Bronchial epithelial cell (primary cell): ENCODE results near the gene VWDE. TPM values are rescaled to one million over a fixed set of nuclear protein-coding genes. Genes with fewer than 3 reads are reported as not detected.

ENCODE experiments used
- DNase-seq: peaks from one replicate; pipeline ENCODE4 v3.0.0-alpha.2; 2010; ENCODE audit warnings: low read depth
- FAIRE-seq: peaks from 2 replicates; lab custom pipeline; 2011; peaks lifted over from hg19 to GRCh38; lab: Jason Lieb, UNC
- H3K27me3 ChIP-seq: 2 replicates; pipeline ENCODE4 v1.5.1; 2011; ENCODE audit warnings: low read length; ENCODE audit not compliant: control insufficient read depth, insufficient read depth
- H3K36me3 ChIP-seq: 2 replicates; pipeline ENCODE4 v1.5.1; 2011; ENCODE audit warnings: low read length; ENCODE audit not compliant: control insufficient read depth, insufficient read depth
- H3K4me3 ChIP-seq: 2 replicates; pipeline ENCODE4 v1.5.1; 2011; ENCODE audit warnings: mild to moderate bottlenecking, low read depth, low read length, control low read depth
- total RNA-seq: library from RNA; depleted of rRNA; stranded (reverse); fragments of >200 nt; gene quantifications from 2 replicates; pipeline ENCODE4 v1.2.1, GENCODE V29; 2014
- TF ChIP-seq, protein P1 (sequence below): IDR thresholded peaks from 2 replicates; pipeline ENCODE4 v1.5.1; 2011; ENCODE audit warnings: mild to moderate bottlenecking, moderate library complexity, low read length, control low read depth, inconsistent platforms; ENCODE audit not compliant: insufficient read depth, severe bottlenecking

VWDE gene
- total RNA-seq, 1 donor from 2014 or later, result 1.1 TPM

DNA sequence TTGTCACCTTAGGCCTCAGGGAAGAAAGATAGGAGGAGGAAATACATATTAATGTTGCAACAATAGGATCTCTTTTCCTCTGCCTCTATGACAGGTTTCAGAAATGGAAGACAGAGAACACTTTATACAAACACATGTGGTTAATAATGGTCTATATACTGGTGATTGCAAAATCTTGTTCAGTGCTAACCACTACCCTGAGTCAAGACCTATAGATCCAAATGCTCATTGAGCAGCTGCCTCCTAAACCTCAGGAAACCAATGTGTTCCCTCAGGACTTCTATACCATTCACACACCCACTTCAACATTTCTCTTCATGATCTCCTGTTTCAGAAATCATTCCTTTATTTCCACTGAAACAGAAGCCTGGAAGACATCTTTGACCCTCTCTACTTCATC, 32.5 kb upstream of the VWDE start:
- DNase-seq (no peak), FAIRE-seq (no peak)
- Histone ChIP-seq H3K36me3 (no peaks in the 10 kb centered on the region), H3K27me3 (no peaks in the 10 kb centered on the region), H3K4me3 (no peak overlapping the region)
- TF ChIP-seq, protein P1, sequence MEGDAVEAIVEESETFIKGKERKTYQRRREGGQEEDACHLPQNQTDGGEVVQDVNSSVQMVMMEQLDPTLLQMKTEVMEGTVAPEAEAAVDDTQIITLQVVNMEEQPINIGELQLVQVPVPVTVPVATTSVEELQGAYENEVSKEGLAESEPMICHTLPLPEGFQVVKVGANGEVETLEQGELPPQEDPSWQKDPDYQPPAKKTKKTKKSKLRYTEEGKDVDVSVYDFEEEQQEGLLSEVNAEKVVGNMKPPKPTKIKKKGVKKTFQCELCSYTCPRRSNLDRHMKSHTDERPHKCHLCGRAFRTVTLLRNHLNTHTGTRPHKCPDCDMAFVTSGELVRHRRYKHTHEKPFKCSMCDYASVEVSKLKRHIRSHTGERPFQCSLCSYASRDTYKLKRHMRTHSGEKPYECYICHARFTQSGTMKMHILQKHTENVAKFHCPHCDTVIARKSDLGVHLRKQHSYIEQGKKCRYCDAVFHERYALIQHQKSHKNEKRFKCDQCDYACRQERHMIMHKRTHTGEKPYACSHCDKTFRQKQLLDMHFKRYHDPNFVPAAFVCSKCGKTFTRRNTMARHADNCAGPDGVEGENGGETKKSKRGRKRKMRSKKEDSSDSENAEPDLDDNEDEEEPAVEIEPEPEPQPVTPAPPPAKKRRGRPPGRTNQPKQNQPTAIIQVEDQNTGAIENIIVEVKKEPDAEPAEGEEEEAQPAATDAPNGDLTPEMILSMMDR, result no peak

DNA sequence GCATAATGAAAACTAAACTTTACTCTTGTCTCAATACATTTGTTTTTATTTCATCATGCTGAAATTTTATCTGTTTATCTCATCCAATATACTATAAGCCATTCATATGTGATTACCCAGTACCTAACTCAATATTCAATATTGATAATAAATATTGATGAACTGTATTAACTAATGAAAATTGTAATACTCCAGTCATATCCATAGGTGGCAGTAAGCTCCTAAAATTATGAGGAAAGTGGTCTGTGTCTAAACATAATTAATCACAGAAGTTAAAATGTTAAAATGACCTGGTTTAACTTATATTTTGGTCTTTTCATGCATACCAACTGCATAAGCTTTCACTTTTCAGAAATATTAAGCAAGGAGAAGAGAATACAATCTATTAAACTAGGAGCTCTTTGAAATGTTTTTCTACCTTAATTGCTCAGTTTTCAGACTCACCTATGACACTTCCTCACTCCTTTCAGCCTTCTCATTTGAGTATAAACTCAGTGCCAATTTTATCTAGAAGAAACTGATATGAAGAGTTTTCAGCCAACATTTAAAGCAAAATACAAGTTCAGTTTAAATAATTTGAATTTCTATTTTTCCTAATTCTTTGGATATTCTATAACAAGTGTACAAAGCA, 30.5 kb upstream of the VWDE start:
- no peaks in the 10 kb centered on the region for H3K36me3 ChIP-seq
- H3K27me3 ChIP-seq, result no peaks in the 10 kb centered on the region
- no peak overlapping the region for H3K4me3 ChIP-seq
- FAIRE-seq (no peak), DNase-seq (no peak)
- TF ChIP-seq, protein P1, result peak; percentile 4

DNA sequence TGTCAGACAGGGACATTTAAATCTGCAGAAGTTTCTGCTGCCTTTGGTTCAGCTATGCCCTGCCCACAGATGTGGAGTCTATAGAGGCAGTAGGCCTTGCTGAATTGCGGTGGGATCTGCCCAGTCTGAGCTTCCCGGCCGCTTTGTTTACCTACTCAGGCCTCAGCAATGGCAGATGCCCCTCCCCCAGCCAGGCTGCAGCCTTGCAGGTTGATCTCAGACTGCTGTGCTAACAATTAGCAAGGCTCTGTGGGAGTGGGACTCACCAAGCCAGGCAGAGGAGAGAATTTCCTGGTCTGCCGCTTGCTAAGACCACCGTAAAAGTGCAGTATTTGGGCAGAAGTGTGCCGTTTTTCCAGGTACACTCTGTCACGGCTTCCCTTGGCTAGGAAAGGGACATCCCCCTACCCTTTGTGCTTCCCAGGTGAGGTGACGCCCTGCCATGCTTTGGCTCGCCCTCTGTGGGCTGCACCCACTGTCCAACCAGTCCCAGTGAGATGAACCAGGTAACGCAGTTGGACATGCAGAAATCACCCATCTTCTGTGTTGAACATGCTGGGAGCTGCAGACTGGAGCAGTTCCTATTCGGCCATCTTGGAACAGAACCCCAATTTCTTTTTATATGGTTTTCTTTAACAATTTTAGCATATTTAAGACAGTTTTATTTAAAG, 28.4 kb upstream of the VWDE start:
- Histone ChIP-seq H3K4me3 (peak overlapping the region; percentile 20), H3K36me3 (no peaks in the 10 kb centered on the region), H3K27me3 (no peaks in the 10 kb centered on the region)
- peak; percentile 68 for DNase-seq
- FAIRE-seq, result no peak
- TF ChIP-seq, protein P1, result no peak

DNA sequence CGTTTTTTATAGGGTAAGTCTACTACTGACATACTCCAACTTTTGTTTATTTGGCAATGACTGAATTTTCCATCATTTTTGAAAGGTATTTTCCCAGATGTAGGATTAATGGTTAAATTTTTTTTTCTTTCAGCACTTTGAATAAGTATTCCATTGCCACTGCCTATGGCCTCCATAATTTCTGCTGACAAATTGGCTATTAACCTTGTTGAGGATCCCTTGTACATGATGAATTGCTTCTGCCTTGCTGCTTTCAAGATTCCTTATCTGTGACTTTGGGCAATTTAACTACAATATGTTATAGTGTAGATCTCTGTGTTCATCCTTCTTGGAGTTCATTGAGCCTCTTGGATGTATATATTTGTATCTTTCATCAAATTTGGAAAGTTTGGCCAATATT, 21.6 kb upstream of the VWDE start:
- TF ChIP-seq, protein P1, result no peak
- FAIRE-seq, result no peak
- no peaks in the 10 kb centered on the region for H3K27me3 ChIP-seq
- no peak for DNase-seq
- H3K36me3 ChIP-seq, result no peaks in the 10 kb centered on the region
- H3K4me3 ChIP-seq, result no peak overlapping the region

DNA sequence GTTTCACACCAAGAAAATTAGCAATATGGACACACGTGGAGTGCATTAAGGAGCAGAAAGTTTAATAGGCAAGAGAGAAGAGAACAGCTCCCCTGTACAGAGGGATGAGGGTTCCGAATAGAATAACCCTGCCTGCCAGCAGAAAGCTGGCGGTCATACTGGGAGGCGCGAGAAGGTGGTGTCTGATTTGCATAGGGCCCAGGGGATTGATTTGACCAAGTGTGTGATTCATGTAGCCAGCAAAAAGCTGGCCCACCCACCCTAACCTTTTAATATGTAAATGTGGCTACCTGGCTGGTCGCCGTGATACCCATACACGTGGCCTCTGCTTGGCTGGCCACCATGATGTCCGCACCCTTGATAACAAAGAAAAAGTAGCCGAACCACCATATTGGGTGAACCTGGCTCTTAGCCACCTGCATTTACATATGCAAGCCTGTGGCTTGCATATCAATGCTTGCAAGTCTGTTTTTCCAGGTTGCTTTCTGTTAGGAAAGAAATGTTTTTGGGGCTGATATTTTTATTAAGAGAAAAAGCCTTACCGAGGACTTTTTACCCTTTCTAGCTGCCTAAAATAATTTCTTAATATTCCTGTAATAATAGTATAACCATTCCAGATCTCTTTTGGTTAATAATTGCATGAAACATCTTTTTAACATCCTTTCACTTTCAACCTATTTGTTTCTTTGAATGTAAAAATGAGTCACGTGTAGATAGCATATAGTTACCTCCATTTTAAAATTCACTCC, 20.5 kb upstream of the VWDE start:
- Histone ChIP-seq H3K36me3 (no peaks in the 10 kb centered on the region), H3K27me3 (no peaks in the 10 kb centered on the region), H3K4me3 (no peak overlapping the region)
- DNase-seq, result no peak
- FAIRE-seq, result no peak
- TF ChIP-seq, protein P1, result no peak
